ENCODE results near the gene MRPL19.
A peak's percentile ranks its signal among the peaks of the same experiment; 100 is the strongest.
"Not testable (repeated sequence)": the region's sequence is repeated elsewhere in the genome, so short reads cannot be mapped to it uniquely, and the experiment has no call there.

MRPL19 gene

DNA sequence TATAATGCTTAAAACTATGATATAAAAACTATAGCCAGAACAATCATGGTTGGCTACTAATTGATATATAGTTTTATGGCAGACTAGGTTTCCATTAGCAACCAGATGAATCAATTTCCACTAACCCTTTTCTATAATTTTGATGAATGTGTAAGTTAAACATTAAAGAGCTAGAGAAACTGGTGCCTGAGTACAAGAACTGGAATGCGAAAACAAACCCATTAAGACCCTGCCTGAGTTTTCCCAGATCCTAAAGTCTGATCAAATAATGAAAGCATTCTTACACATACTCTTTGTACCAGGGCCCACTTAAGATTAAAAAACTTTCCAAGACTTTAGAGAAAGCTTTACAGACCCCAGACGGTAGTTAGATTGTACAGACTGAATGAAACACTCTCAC is 21.3 kb downstream of the MRPL19 start:
- no peak for DNase-seq (ENCODE audit: low read depth)

DNA sequence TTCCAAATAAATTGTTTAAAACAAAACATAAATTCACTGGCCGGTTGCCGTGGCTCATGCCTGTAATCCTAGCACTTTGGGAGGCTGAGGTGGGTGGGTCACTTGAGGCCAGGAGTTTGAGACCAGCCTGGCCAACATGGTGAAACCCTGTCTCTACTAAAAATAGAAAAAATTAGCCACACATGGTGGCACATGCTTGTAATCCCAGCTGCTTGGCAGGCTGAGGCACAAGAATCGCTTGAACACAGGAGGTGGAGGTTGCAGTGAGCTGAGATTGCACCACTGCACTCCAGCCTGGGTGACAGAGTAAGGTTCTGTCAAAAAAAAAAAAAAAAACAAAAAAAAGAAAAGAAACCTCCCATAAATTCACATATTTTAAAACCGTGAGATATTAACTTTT is 28.8 kb downstream of the MRPL19 start:
- DNase-seq (ENCODE audit: low read depth) = not testable (repeated sequence)

DNA sequence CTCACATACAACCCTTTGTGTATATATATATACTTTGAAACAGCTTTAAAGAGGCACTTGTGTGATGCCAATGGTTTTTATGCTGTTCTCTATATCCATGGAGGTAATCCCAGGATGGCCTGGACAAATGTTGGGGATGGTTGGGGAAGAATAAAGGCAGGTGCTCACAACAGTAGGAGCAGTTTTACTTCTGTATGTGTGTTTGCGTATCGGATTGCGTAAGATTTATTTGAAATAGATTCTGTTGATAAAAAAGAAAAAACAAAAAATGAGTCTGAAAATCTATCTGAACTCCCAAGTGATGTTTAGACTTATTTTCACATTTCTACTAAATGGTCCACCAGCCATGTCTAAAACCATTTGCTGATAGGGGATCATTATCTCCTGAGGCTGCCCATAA is 29.3 kb downstream of the MRPL19 start:
- DNase-seq (ENCODE audit: low read depth) = no peak

DNA sequence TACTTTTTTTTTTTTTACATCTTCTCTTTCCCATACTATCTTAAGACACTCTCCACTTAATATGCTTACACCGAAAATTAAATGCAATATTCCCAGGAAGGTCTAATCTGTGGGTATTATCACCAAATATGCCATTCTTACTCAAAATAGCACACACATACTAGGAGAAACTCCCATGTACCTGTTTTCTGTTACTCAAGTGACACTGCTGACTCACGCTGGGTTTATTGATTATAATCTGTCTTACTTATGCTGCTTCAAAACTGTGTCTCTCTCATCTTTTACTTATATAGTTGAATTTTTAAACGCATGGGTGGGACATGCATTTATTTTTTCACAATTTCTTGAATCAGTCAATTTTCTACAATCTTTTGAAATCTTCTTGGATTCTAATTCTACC is 29.9 kb downstream of the MRPL19 start:
- DNase-seq (ENCODE audit: low read depth) = no peak

DNA sequence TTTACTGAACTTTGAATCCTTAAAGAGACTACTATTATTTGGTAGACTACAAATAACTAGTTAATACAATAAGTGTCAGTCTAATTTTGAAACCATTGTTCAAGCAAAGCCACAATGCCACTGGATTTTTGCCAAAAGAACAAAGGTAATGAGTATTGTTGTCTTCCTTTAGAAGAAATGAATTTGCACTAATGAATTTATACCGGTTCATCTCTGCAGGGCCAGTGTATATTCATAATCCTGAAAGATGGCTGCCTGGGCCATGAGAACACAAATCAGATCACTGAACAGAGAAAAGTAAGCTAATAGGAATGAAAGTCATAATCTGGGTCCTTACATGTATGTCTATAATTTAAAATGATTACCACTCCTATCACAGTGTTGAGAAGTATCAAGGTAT is 33.0 kb downstream of the MRPL19 start:
- DNase-seq (ENCODE audit: low read depth) = no peak

DNA sequence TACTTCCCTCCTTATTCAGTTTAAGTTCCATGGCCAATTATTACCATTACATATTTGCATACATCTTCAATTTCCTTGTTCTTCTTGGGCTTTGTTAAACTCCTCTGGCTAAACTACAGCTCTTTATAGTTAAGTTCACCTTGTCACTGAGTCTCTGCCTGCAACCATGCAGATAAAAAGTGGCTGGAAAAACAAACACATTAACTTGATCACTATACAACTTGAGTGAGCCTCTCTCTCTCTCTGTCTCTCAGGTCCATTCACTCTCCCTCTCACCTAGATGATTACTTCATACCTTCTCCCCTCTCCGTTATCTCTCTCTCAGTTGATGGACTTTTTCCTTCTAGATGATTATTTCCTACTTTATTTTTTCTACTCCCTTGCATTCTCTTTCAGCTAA is 33.8 kb downstream of the MRPL19 start:
- DNase-seq (ENCODE audit: low read depth) = no peak

DNA sequence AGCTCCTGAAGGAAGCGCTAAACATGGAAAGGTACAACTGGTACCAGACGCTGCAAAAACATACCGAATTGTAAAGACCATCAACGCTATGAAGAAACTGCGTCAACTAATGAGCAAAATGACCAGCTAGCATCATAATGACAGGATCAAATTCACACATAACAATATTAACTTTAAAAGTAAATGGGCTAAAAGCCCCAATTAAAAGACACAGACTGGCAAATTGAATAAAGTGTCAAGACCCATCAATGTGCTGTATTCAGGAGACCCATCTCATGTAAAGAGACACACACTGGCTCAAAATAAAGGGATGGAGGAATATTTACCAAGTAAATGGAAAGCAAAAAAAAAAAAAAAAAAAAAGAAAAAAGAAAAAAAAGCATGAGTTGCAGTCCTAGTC is 36.8 kb downstream of the MRPL19 start:
- DNase-seq (ENCODE audit: low read depth) = not testable (repeated sequence)

DNA sequence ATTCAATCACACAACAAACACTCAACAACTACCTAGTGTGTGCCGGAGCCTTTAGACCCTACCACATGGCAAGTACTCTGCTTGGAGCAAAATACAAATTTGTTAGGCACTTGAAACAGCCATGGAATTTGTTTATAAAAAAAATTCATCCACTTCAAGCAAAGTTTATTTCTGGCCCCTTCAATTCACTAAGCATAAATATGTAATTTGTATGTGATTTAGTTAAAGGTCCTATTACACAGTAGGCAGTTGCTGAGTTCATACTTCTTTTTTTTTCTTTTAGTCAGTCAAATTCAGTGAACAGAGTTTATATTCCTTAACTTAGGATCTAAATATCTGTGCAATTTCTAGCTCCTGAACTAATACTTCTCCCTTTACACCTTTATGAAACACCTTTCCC is 41.6 kb downstream of the MRPL19 start:
- no peak for DNase-seq (ENCODE audit: low read depth)

DNA sequence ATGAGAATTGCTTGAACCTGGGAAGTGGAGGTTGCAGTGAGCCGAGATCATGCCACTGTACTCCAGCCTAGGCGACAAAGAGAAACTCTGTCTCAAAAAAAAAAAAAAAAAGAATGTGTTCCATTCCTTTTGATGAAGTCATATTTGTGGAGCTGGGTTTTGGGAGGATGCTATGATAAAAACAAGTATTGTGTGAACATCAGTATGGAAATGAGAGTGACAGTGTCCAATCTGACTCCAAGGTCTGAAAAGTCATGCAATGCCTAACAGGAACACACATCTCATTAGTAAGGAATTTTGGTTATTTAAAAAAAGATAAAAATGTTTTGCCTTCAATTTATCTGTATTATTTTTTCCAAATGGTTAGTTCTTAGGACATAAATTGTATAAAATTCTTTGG is 52.3 kb downstream of the MRPL19 start:
- no peak for DNase-seq (ENCODE audit: low read depth)

DNA sequence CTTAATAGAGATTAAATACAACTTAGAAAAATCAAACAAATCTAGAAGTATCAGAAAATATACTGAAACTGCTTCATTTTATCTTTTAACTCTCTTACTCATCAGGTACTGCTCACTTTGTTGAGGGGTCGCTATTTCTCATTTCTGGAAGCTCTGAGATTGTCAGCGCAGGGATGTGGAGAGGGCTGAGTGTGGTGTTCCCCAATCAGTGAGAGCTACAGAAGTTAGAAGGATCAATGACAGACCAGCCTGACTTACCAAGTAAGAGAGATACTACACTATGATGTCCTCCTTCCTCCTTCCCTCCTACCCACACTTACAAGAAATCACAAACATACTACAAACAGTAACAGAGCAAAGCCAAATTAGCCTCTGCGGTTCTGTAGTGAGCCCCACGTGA is 56.0 kb downstream of the MRPL19 start:
- no peak for DNase-seq (ENCODE audit: low read depth)

DNA sequence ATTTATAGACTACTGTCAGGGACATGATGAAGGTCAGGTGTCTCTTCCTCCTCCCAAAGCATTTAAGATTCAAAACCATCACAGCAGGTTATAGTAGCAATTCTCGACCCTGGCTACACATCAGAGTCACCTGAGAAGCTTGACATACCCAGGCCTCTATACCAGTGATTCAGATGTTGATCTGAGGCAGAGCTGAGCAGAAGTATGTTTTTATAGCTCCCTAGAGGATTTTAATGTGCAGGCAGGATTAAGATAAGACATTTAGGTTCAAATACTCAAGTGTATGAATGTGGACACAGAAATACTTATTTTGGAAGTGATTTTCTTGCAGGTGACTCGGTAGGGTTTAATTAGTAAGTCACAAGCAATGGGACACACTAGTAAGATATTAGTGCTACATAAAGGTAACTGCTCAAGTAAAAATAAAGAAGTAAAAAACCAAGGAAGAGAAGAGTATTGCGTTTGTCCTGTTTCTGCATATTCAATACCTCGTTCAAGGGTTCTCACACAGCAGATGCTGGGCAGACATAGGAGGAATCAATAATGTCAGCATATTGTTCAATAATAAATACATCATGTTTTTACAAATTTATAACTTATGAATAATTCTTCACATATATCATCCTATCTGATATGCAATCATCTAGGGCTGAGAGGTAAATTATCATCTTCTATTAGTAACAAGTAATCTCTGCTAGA is 57.2 kb downstream of the MRPL19 start:
- no peak for DNase-seq (ENCODE audit: low read depth)

DNA sequence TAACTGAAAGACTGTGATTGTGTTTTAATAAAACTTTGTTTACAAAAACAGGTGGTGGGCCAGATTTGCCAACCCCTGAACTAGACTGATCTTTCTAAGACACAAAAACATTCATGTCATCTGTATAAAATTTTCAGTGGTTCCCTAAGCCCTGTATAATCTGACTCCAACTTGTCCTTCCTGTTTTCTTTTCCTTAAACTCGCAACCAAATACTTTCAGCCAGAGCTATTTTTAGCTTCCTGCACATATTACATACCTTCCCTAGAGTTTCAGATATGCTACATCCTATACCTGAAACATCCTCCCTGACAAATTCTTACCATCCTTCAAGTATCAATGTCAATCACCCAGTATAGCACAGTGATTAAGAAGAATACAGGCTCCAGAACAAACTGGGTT is 59.3 kb downstream of the MRPL19 start:
- no peak for DNase-seq (ENCODE audit: low read depth)

DNA sequence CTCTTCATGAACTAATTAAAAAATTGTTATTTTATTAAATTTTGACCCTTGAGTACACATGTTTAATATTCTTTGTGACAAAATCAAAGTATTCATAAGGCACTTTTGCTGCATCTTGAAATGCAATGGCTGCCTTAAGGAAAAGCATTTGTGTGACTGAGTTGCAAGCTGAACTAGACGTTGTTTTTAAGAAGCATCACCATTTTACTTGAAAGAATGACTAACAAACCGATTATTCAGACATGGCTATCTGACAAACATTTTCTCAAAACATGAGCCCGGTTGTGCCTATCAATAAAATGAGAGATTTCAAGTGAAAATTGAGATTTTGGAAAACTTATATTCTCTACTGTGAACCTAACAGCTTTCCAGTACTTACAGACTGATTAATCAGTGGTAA is 61.3 kb downstream of the MRPL19 start:
- DNase-seq (ENCODE audit: low read depth) = no peak

DNA sequence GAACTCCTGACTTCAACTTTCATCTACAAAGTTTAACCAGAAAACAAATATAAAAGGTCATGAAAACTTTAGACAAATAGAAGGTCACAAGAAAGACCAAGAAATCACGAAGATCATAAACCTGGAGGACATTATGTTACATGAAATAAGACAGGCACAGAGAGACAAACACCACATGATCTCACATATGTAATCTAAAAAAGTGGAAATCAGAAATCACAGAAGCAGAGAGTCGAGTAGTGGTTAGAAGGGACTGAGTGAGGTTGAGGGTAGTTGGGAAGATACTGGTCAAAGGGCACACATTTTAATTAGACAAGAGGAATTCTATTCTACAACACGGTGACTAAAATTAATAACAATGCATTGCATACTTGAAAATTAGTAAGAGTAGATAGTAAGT is 62.7 kb downstream of the MRPL19 start:
- DNase-seq (ENCODE audit: low read depth) = no peak

DNA sequence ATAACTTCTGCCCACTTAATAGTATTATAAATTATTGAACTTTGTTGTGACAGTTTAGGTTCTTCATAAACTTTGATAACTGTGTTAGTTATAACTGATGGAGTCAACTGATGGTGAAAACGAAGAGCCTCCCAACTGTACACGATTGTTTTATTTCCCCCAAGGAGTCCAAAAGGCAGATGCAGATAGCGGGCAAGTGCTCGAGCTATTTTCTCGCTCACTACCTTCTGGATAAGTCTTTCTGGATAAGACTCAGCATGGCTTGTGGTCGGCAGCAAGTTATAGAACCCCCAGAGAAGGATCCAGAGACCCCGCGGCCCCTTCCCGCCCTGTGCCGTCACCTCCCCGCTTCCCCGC is 63.6 kb downstream of the MRPL19 start:
- DNase-seq (ENCODE audit: low read depth) = no peak

DNA sequence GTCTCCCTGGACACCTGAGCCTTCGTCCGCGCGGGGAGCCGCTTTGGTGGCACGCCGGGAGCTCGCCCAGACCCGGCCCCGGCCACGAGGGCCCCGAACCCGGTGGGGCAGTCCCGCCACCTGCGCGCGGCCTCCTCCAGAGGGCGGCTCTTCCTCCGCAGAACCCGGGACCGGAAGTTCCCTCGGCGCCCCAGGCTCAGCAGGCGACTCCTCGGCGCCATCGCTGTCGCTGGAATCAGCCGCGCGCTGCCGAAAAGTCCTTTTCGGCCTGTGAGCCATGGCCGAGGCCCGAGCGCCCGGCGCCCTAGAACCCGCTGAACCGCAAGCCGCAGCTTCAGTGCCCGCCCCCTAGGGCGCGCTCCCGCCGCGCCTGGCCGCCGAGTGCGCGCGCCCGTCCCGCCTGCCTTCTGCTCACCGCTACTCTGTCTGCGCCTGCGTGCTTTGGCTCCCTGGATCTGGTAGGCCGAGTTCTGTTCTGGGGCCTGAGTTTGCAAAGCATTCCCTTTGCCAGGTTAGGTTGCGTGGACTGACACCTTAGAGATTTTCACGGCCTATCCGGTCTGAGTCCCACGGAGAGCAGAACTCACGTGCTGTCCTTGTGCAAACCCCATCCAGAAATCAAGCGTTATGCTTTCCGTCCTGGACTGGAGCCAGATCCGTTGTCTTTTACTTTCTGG is 64.1 kb downstream of the MRPL19 start, which contains the start of gene GCFC2:
Gene GCFC2, minus strand, starts transcription at position 339 of the 677 bp plus-strand sequence. Its CDS starts 60 bp downstream, at position 279.
- peak; percentile 71 for DNase-seq (ENCODE audit: low read depth)

DNA sequence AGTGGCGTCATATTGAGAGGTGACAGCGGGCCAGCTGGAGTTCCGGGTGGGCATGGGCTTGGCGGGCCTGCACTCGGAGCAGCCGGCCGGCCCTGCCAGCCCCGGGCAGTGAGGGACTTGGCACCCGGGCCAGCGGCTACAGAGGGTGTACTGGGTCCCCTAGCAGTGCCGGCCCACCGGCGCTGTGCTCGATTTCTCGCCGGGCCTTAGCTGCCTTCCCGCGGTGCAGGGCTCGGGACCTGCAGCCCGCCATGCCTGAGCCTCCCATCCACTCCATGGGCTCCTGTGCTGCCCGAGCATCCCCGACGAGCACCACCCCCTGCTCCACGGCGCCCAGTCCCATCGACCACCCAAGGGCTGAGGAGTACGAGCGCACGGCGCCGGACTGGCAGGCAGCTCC is 65.0 kb downstream of the MRPL19 start:
- not testable (repeated sequence) for DNase-seq (ENCODE audit: low read depth)

DNA sequence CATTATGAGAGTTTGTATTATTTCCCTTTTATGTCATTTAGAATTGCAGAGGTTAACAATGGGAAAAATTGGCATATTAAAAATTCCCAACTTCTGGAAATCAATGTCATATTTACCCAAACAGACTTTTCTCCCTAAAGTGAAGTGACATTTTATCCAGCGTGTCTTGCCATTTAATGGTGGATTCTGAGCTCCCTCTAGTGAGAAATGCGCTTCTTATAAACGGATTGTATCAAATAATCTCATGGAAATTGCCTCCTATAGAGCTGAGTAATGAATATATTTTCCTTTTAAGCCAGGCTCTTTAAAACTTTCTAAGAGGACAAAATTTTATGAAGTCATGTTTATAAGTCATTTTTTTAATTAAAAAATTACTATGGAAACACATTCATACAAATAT is 69.8 kb downstream of the MRPL19 start:
- DNase-seq (ENCODE audit: low read depth) = no peak

DNA sequence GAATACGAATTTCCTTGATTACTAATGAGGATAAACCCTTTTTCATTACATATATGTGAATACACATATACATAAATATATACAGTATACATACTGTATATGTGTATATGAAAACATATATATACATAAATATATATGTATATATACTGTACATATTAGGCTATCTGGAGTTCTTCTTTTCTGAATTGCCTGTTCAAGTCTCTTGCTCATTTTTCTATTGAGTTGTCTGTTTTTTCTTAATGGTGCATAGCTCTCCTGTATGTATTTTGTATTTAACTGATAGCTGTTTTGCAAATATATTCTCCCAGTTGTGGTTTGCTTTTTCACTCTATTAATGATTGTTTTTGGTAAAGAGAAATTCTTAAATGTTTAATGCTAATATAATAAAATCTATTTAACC is 73.0 kb downstream of the MRPL19 start:
- DNase-seq (ENCODE audit: low read depth) = no peak

DNA sequence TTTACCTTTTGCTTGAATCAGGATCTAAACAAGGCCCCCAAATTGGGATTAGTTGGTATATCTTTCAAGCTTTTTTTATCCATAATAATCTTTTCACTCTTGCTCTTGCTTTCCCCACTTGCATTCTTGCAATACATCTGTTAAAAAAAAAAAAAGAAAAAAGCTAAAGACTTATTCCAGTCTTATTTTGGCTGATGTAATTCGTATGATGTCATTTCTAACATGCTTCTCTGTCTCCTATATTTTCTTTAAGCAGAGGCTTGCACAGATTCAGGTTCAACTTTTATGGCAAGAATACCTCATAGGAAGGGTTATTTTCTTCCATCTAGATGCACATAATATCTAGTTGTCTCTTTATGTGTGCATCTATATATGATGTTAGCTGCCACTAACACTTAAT is 73.9 kb downstream of the MRPL19 start:
- no peak for DNase-seq (ENCODE audit: low read depth)

DNA sequence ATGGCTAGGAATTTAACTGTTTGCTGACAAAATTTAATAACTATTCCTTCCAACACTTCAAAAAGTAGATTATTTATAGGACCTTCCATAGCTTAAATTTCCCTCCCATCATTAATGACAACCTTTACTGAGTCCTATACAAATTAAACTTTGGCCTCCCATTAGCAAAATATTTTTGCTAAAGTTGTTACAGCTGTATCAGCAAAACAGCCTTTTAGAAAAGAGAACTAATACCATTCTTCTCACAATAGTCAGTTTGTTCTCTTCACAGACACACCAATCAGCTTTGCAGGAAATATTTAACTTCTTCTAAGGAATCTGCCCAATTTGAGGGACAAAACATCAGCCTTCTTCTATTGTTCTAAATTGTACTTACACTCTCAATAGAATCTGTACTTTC is 76.1 kb downstream of the MRPL19 start:
- no peak for DNase-seq (ENCODE audit: low read depth)

DNA sequence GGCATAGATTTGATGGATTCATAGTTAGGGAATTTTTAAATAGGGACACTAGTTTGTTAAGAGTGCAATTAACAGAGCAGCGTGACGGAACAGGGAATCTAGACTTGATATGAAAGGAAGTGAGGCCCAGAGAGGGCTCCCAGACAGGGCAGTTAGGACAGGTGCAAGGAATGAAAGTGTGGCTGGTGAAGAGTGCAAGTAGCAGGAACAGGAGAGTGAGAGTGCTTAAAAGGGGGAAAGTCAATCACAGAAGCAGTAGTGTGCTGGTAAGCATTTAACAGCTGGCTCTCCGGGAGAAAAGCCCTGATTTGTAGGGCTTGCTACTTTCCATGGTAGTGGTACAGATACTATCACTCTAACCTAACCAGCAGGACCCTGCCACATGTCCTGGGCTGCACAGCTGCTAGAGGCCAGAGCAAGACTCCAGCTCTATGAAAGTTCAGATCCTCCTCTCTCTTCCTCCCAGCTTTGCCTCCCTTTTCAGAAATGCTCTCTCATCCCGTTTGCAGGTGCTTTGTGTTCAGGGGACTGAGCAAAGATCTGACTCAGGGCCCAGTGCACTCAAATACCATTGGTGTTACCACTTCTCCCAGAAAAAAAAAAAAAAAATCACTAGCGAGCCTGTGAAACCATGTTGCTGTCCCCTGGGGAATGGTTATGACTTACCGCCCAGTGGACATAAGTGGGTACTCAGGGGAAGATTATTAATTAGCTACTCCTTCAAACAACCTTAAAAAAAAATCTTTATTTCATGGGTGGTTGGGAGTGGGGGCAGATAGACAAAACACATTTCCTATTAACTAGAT is 82.2 kb downstream of the MRPL19 start:
- DNase-seq (ENCODE audit: low read depth) = no peak

DNA sequence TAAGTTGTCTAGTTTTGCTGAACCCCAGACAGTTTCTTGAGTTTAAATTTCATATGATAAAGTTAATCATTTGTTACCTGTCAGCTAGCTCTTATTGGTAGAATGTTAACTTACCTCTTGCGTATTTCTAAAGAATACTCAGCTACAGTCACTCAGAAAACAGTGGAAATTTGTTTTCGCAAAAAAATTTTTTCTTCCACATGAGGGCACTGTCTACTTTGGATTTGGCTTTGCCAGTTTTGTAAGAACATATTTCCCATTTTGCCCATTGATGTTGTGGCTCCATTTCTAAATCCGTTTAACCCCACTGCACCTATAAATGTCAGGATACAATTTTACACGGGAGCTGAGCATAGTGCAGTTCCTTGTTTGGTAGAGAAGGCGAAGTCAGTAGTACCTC is 83.3 kb downstream of the MRPL19 start:
- no peak for DNase-seq (ENCODE audit: low read depth)
